Right atrium auricular region (tissue), 2 donors: ENCODE results near the gene RAB3D. TPM values are rescaled to one million over a fixed set of nuclear protein-coding genes. Genes with fewer than 3 reads are reported as not detected.
"Not testable (repeated sequence)": the region's sequence is repeated elsewhere in the genome, so short reads cannot be mapped to it uniquely, and the experiment has no call there.

ENCODE experiments used
- DNase-seq: peaks from one replicate; pipeline ENCODE4 v3.0.0-alpha.2; 2019; ENCODE audit warnings: low spot score
- H3K27ac ChIP-seq, 2 donors: fragments of 200-600 bp; sonication (generic); 1 replicate in 1 of 2; 2 replicates in 1 of 2; pipeline ENCODE4 v1.5.1; 2016 to 2019
- H3K27me3 ChIP-seq, 2 donors: fragments of 200-600 bp; sonication (generic); one replicate each; pipeline versions ENCODE4 v1.5.1 to v1.6.0; 2017 to 2019
- H3K36me3 ChIP-seq: fragments of 200-600 bp; sonication (generic); one replicate; pipeline ENCODE4 v1.5.1; 2016
- H3K4me1 ChIP-seq, 2 donors: fragments of 200-600 bp; sonication (generic); one replicate each; pipeline versions ENCODE4 v1.5.1 to v1.6.0; 2017 to 2019
- H3K4me3 ChIP-seq, 2 donors: fragments of 200-600 bp; sonication (generic); 1 replicate in 1 of 2; 2 replicates in 1 of 2; pipeline ENCODE4 v1.5.1; 2017 to 2019; ENCODE audit warnings: mild to moderate bottlenecking in 1 of 2, moderate library complexity in 1 of 2
- H3K9me3 ChIP-seq, 2 donors: fragments of 200-600 bp; sonication (generic); one replicate each; pipeline ENCODE4 v1.5.1; 2019
- CTCF ChIP-seq, 2 donors: fragments of 200-600 bp; sonication (generic); IDR thresholded peaks; one replicate each; pipeline ENCODE4 v1.5.1; 2019; ENCODE audit warnings: antibody characterized with exemption in 2 of 2
- total RNA-seq, 2 donors: library from RNA; depleted of rRNA; stranded (reverse); fragments of >200 nt; gene quantifications; one replicate each; pipeline ENCODE4 v1.1.0, GENCODE V29; 2016

RAB3D gene
- total RNA-seq, 2 donors from 2014 or later = 6.5 to 11.1 TPM

GRCh38 chr19:11335449-11336146 lies 3.9 kb downstream of the RAB3D start:
- Histone ChIP-seq H3K9me3 (no peaks in the 10 kb centered on the region), H3K27me3 (no peaks in the 10 kb centered on the region), H3K27ac (no peak overlapping the region), H3K36me3 (peaks cover 30% of the 10 kb centered on the region), H3K4me3 (no peak overlapping the region), H3K4me1 (peaks cover 0 to 17% of the 10 kb centered on the region in 2 donors)
- TF ChIP-seq CTCF (IDR thresholded peaks at IDR 0.05) = no peak
- no peak for DNase-seq

GRCh38 chr19:11333838-11334237 lies 5.6 kb downstream of the RAB3D start:
- not testable (repeated sequence) for H3K27me3 ChIP-seq, DNase-seq, H3K27ac ChIP-seq, H3K4me3 ChIP-seq, H3K4me1 ChIP-seq, H3K9me3 ChIP-seq
- peaks cover 40% of the 10 kb centered on the region for H3K36me3 ChIP-seq

GRCh38 chr19:11332822-11333221 lies 6.6 kb downstream of the RAB3D start:
- Histone ChIP-seq H3K9me3 (no peaks in the 10 kb centered on the region), H3K27me3 (no peaks in the 10 kb centered on the region), H3K4me3 (no peak overlapping the region), H3K27ac (no peak overlapping the region), H3K4me1 (no peaks in the 10 kb centered on the region), H3K36me3 (peaks cover 48% of the 10 kb centered on the region)
- no peak for DNase-seq
- TF ChIP-seq CTCF (IDR thresholded peaks at IDR 0.05) = no peak

DNA sequence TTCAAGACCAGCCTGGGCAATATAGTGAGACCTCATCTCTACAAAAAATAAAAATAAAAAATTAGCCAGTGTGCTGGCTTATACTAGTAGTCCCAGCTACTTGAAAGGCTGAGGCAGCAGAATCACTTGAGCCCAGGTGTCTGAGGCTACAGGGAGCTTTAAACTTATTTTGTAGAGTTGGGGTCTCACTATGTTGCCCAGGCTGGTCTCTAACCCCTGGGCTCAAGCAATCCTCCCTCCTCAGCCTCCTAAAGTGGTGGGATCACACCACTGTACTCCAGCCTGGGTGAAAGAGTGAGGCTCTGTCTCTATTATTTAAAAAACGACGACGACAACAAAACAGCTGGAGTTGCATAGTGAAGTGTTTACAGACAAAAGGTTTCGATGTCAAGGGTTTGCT lies 8.0 kb downstream of the RAB3D start:
- no peak for TF ChIP-seq CTCF (IDR thresholded peaks at IDR 0.05)
- Histone ChIP-seq H3K4me3 (no peak overlapping the region), H3K27ac (no peak overlapping the region), H3K9me3 (no peaks in the 10 kb centered on the region), H3K36me3 (peaks cover 60% of the 10 kb centered on the region), H3K4me1 (no peaks in the 10 kb centered on the region), H3K27me3 (no peaks in the 10 kb centered on the region)
- no peak for DNase-seq

DNA sequence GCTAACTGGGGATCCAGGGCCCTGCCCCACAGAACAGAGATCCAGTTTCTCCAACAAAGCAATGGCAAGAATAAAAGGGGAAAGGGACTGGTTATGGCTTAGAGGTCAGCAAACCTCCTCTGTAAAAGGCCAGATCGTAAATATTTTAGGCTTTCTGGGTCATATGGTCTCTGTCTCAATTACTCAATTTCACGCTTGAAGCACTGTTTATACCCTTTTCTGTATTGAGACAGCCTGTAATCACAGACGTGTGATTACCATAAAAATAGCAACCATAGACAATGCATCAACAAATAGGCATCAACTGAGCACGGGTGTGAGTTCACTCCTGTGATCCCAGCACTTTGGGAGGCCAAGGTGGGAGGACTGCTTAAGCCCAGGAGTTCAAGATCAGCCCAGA lies 9.3 kb downstream of the RAB3D start:
- H3K9me3 ChIP-seq = no peaks in the 10 kb centered on the region
- peaks cover 62% of the 10 kb centered on the region for H3K36me3 ChIP-seq
- no peak for DNase-seq
- no peak overlapping the region for H3K4me3 ChIP-seq
- no peak for TF ChIP-seq CTCF (IDR thresholded peaks at IDR 0.05)
- H3K27me3 ChIP-seq = no peaks in the 10 kb centered on the region
- H3K4me1 ChIP-seq = no peaks in the 10 kb centered on the region
- no peak overlapping the region for H3K27ac ChIP-seq

DNA sequence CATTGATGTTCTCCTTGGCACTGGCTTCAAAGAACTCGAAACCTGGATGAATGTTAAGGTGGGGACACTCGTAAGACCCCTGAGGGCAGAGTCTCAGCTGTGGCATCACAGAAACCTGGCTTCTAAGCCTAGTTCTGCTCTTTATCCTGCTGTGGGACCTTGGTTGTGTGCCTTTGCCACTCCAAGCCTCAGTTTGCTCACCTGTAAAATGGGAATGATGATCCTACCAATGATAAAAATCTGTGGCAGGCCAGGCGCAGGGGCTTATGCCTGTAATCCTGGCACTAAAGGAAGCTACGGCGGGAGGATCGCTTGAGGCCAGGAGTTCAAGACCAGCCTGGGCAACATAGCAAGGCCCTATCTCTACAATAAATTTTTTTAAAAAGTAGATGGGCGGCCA lies 13.9 kb downstream of the RAB3D start:
- Histone ChIP-seq H3K36me3 (peaks cover 36% of the 10 kb centered on the region), H3K4me3 (no peak overlapping the region), H3K4me1 (peaks cover 0 to 20% of the 10 kb centered on the region in 2 donors), H3K9me3 (no peaks in the 10 kb centered on the region), H3K27me3 (no peaks in the 10 kb centered on the region), H3K27ac (no peak overlapping the region)
- DNase-seq = no peak
- no peak for TF ChIP-seq CTCF (IDR thresholded peaks at IDR 0.05)
